Endothelial cell (in vitro differentiated cells): Measurements from ENCODE around the gene TMEM43. TPM values are rescaled to one million over a fixed set of nuclear protein-coding genes. Genes with fewer than 3 reads are reported as not detected.

Experiments used
- DNase-seq: peaks from one replicate; pipeline ENCODE4 v3.0.0; 2021; ENCODE audit warnings: low spot score
- H3K27ac Mint-ChIP-seq: one replicate; pipeline ENCODE4 v1.8.0; 2021; ENCODE audit warnings: mixed read lengths, inconsistent platforms; ENCODE audit not compliant: unreplicated experiment
- H3K27me3 Mint-ChIP-seq: one replicate; pipeline ENCODE4 v1.8.0; 2021; ENCODE audit warnings: mild to moderate bottlenecking, moderate library complexity, mixed read lengths, inconsistent platforms; ENCODE audit not compliant: unreplicated experiment
- H3K36me3 Mint-ChIP-seq: one replicate; pipeline ENCODE4 v1.8.0; 2021; ENCODE audit warnings: mild to moderate bottlenecking, low read depth, mixed read lengths, inconsistent platforms; ENCODE audit not compliant: unreplicated experiment
- H3K4me1 Mint-ChIP-seq: one replicate; pipeline ENCODE4 v1.8.0; 2021; ENCODE audit warnings: mild to moderate bottlenecking, mixed read lengths, inconsistent platforms; ENCODE audit not compliant: unreplicated experiment
- H3K4me3 Mint-ChIP-seq: one replicate; pipeline ENCODE4 v1.8.0; 2021; ENCODE audit warnings: mild to moderate bottlenecking, mixed read lengths, inconsistent platforms; ENCODE audit not compliant: unreplicated experiment
- H3K9me3 Mint-ChIP-seq: one replicate; pipeline ENCODE4 v1.8.0; 2021; ENCODE audit warnings: mixed read lengths, inconsistent platforms; ENCODE audit not compliant: unreplicated experiment
- total RNA-seq: library from RNA; stranded (reverse); fragmentation: NEBNext Ultra II Directional; extraction: Animal tissue kit (Norgen Biotek cat#: 25700); gene quantifications from one replicate; pipeline ENCODE4 v1.2.1, GENCODE V29; 2021; ENCODE audit not compliant: unreplicated experiment
- TF ChIP-seq, protein P1 (sequence below): fragments of 200-600 bp; sonication (generic); IDR thresholded peaks from one replicate; pipeline ENCODE4 v1.5.0; 2021; ENCODE audit warnings: antibody characterized with exemption; ENCODE audit not compliant: unreplicated experiment

The TMEM43 gene
- total RNA-seq, 1 donor from 2014 or later: 31.9 TPM

DNA sequence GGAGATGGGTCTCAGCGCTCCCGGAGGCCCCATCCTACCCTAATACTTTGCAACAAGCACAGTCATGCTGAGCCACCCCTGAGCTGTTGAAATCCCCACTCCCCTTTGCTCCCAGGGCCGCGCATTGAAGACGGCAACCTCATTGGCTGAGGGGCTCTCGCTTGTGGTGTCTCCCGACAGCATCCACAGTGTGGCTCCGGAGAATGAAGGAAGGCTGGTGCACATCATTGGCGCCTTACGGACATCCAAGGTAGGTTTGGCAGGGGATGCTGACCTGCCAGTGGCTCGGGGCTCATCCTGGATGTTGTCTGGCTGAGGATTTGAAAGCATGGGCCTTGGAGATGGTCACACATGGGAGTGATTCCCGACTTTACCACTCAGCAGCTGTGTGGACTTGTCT, 5.9 kb downstream of the TMEM43 start:
- H3K36me3 Mint-ChIP-seq: peaks cover 46% of the 10 kb centered on the region

DNA sequence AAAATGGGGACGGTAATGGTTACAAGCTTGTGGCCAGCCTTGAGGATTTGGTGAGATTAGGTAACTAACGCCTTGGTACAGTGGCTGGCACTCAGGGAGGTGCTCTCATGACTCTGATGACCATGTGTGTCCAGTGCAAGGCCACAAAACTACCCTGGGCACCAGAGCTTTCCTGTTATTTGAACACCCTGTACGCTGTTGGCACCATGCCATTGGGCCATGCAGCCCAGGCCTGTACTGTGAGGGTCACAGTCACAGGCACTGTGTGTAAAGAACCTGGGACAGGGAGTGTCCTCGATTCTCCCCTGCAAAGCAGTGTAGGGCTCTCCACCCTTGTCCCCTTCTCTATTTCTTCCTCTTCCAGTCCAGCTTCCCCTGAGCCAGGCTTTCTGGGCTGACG, 6.3 kb downstream of the TMEM43 start:
- Mint-ChIP-seq H3K4me3 (no peak overlapping the region), H3K27ac (no peak overlapping the region), H3K36me3 (peaks cover 51% of the 10 kb centered on the region), H3K27me3 (peaks cover 3% of the 10 kb centered on the region), H3K4me1 (peaks cover 7% of the 10 kb centered on the region), H3K9me3 (no peaks in the 10 kb centered on the region)
- no peak for DNase-seq
- TF ChIP-seq, protein P1, sequence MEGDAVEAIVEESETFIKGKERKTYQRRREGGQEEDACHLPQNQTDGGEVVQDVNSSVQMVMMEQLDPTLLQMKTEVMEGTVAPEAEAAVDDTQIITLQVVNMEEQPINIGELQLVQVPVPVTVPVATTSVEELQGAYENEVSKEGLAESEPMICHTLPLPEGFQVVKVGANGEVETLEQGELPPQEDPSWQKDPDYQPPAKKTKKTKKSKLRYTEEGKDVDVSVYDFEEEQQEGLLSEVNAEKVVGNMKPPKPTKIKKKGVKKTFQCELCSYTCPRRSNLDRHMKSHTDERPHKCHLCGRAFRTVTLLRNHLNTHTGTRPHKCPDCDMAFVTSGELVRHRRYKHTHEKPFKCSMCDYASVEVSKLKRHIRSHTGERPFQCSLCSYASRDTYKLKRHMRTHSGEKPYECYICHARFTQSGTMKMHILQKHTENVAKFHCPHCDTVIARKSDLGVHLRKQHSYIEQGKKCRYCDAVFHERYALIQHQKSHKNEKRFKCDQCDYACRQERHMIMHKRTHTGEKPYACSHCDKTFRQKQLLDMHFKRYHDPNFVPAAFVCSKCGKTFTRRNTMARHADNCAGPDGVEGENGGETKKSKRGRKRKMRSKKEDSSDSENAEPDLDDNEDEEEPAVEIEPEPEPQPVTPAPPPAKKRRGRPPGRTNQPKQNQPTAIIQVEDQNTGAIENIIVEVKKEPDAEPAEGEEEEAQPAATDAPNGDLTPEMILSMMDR: no peak

More for the DNA sequence above, 5.9 kb downstream of the TMEM43 start:
- Mint-ChIP-seq H3K27me3 (peaks cover 3% of the 10 kb centered on the region), H3K4me3 (no peak overlapping the region), H3K4me1 (peaks cover 11% of the 10 kb centered on the region), H3K27ac (no peak overlapping the region), H3K9me3 (no peaks in the 10 kb centered on the region)
- DNase-seq: no peak
- TF ChIP-seq, protein P1: no peak

DNA sequence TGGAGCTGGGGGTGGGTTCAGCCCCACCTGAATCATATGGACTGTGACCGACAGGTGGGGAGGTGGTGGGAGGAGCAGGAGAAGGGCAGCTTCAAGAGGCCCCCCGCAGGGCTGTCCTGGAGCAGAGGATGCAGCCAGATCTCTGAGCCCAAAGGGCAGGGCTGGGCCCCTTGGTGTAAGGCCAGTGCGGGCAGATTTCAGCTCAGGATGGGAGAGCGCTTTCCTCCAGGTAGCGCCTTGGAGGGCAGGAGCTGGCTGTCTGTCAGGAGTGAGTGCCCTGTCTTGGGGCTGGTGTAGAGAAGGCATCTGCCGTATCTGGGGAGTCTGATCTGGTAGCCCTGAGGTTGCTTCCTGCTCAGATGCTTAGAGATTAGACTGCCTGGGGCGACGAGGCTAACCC, 7.3 kb downstream of the TMEM43 start:
- no peak overlapping the region for H3K27ac Mint-ChIP-seq
- peaks cover 3% of the 10 kb centered on the region for H3K4me1 Mint-ChIP-seq
- DNase-seq: no peak
- no peaks in the 10 kb centered on the region for H3K9me3 Mint-ChIP-seq
- H3K27me3 Mint-ChIP-seq: peaks cover 3% of the 10 kb centered on the region
- TF ChIP-seq, protein P1: no peak
- H3K4me3 Mint-ChIP-seq: no peak overlapping the region
- peaks cover 53% of the 10 kb centered on the region for H3K36me3 Mint-ChIP-seq

DNA sequence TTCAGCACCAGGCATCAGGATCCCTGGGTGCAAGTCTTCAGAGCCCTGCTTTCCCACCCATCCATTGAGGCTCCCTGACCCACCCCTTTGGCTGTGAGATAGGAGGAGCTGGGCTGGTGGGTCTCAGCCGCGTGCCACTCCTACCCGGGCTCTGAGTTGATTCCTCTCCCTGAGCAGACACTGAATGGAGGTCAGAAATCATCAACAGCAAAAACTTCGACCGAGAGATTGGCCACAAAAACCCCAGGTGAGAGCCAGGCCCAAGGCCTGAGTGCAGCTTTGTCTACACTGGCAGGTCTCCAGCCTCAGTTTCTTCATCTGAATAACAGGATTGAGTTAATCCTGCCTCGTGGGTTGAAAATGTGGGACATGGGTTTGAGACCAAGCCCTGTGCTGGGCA, 7.8 kb downstream of the TMEM43 start:
- H3K36me3 Mint-ChIP-seq: peaks cover 55% of the 10 kb centered on the region
- H3K27me3 Mint-ChIP-seq: no peaks in the 10 kb centered on the region
- H3K4me3 Mint-ChIP-seq: no peak overlapping the region

DNA sequence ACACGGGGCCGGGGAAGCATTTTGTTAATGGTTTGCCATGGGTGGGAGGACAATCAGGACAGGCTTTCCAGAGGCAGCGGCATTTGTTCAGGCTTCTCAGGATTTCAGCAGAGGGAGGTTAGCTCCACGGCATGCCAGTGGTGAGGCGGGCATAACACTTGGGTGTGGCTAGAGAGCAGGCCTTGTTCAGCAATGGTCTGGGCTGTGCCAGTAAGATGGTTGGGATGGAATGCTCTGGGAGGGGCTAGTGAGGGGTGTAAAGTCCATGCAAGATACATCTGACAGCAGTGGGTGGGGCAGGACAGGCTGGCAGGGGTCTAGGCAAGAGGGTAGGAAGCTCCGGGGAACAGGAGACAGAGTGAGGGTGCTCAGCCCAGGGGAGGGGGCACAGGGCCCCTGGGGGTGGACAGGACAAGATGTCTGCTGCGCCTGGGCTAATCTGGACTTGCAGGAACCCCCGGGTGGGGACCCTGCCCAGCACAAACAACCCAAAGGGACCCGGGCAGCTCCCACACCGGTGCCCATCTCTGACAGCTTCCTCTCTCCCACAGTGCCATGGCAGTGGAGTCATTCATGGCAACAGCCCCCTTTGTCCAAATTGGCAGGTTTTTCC, 8.4 kb downstream of the TMEM43 start:
- Mint-ChIP-seq H3K4me1 (peaks cover 3% of the 10 kb centered on the region), H3K27ac (peak overlapping the region; percentile 9), H3K27me3 (peaks cover 3% of the 10 kb centered on the region), H3K9me3 (no peaks in the 10 kb centered on the region), H3K36me3 (peaks cover 58% of the 10 kb centered on the region), H3K4me3 (no peak overlapping the region)
- no peak for DNase-seq
- TF ChIP-seq, protein P1: no peak

More for the DNA sequence above, 7.8 kb downstream of the TMEM43 start:
- TF ChIP-seq, protein P1: no peak
- H3K9me3 Mint-ChIP-seq: no peaks in the 10 kb centered on the region
- H3K27ac Mint-ChIP-seq: peak overlapping the region; percentile 9
- no peak for DNase-seq
- peaks cover 3% of the 10 kb centered on the region for H3K4me1 Mint-ChIP-seq
